Measurements from ENCODE around the gene SAMM50.
A peak's percentile ranks its signal among the peaks of the same experiment; 100 is the strongest.

Gene SAMM50

GRCh38 chr22:44024288-44024921 lies 69.2 kb downstream of the SAMM50 start, which contains the start of gene PARVB:
PARVB (plus strand) TSS chr22:44024302; CDS start chr22:44024340, 38 bp downstream.
- no peak for FAIRE-seq

GRCh38 chr22:44025171-44026065 lies 70.2 kb downstream of the SAMM50 start:
- FAIRE-seq (peak; percentile 98), DNase-seq (ENCODE audit: extremely low spot score, insufficient read length, low read depth) (peak; percentile 65)

More at GRCh38 chr22:44024288-44024921, 69.2 kb downstream of the SAMM50 start, which contains the start of gene PARVB:
- no peak for DNase-seq (ENCODE audit: extremely low spot score, insufficient read length, low read depth)

- DNase-seq (ENCODE audit: extremely low spot score, insufficient read length, low read depth) (no peak), FAIRE-seq (no peak)
Observed at GRCh38 chr22:44026066-44026629, 70.9 kb downstream of the SAMM50 start.

- FAIRE-seq (peak; percentile 99), DNase-seq (ENCODE audit: extremely low spot score, insufficient read length, low read depth) (peak; percentile 77)
Observed at GRCh38 chr22:44026630-44027511, 71.6 kb downstream of the SAMM50 start.

- DNase-seq (ENCODE audit: extremely low spot score, insufficient read length, low read depth) = no peak
- peak; percentile 31 for FAIRE-seq
Observed at GRCh38 chr22:44028091-44028490, 72.8 kb downstream of the SAMM50 start.

- DNase-seq (ENCODE audit: extremely low spot score, insufficient read length, low read depth) (no peak), FAIRE-seq (no peak)
Observed at GRCh38 chr22:44029069-44029468, 73.8 kb downstream of the SAMM50 start.

GRCh38 chr22:44030051-44030701 lies 74.9 kb downstream of the SAMM50 start:
- FAIRE-seq = no peak
- DNase-seq (ENCODE audit: extremely low spot score, insufficient read length, low read depth) = no peak

GRCh38 chr22:44030702-44031082 lies 75.5 kb downstream of the SAMM50 start:
- FAIRE-seq (no peak), DNase-seq (ENCODE audit: extremely low spot score, insufficient read length, low read depth) (no peak)

GRCh38 chr22:44031158-44031952 lies 76.1 kb downstream of the SAMM50 start:
- DNase-seq (ENCODE audit: extremely low spot score, insufficient read length, low read depth) = no peak
- no peak for FAIRE-seq

GRCh38 chr22:44032126-44032730 lies 77.0 kb downstream of the SAMM50 start:
- no peak for DNase-seq (ENCODE audit: extremely low spot score, insufficient read length, low read depth)
- FAIRE-seq = no peak

- no peak for DNase-seq (ENCODE audit: extremely low spot score, insufficient read length, low read depth)
- no peak for FAIRE-seq
Observed at GRCh38 chr22:44033287-44033686, 78.0 kb downstream of the SAMM50 start.

GRCh38 chr22:44033694-44034093 lies 78.5 kb downstream of the SAMM50 start:
- FAIRE-seq (no peak), DNase-seq (ENCODE audit: extremely low spot score, insufficient read length, low read depth) (no peak)

- FAIRE-seq = no peak
- no peak for DNase-seq (ENCODE audit: extremely low spot score, insufficient read length, low read depth)
Observed at GRCh38 chr22:44037519-44038375, 82.5 kb downstream of the SAMM50 start.

- DNase-seq (ENCODE audit: extremely low spot score, insufficient read length, low read depth) (no peak), FAIRE-seq (no peak)
Observed at GRCh38 chr22:44039566-44040171, 84.4 kb downstream of the SAMM50 start.

- DNase-seq (ENCODE audit: extremely low spot score, insufficient read length, low read depth) = no peak
- peak; percentile 86 for FAIRE-seq
Observed at GRCh38 chr22:44042249-44043218, 87.3 kb downstream of the SAMM50 start.

GRCh38 chr22:44045145-44045544 lies 89.9 kb downstream of the SAMM50 start:
- DNase-seq (ENCODE audit: extremely low spot score, insufficient read length, low read depth) = no peak
- no peak for FAIRE-seq
